Measurements from ENCODE around the gene EPHB2. TPM values are rescaled to one million over a fixed set of nuclear protein-coding genes. Genes with fewer than 3 reads are reported as not detected.
A peak's percentile ranks its signal among the peaks of the same experiment; 100 is the strongest.

The EPHB2 gene
- total and polyA plus RNA-seq, 2 of the 13 experiments (the other 11 are each of a cell fraction or from before 2014, with no cell fraction given), result 0.03 to 0.11 TPM

GRCh38 chr1:22815043-22815365 lies 104.4 kb downstream of the EPHB2 start (continued):
- no peak for TF ChIP-seq ZBTB49 (CRISPR knock-in tag; IDR thresholded peaks at IDR 0.05; ENCODE audit: borderline replicate concordance)

DNA sequence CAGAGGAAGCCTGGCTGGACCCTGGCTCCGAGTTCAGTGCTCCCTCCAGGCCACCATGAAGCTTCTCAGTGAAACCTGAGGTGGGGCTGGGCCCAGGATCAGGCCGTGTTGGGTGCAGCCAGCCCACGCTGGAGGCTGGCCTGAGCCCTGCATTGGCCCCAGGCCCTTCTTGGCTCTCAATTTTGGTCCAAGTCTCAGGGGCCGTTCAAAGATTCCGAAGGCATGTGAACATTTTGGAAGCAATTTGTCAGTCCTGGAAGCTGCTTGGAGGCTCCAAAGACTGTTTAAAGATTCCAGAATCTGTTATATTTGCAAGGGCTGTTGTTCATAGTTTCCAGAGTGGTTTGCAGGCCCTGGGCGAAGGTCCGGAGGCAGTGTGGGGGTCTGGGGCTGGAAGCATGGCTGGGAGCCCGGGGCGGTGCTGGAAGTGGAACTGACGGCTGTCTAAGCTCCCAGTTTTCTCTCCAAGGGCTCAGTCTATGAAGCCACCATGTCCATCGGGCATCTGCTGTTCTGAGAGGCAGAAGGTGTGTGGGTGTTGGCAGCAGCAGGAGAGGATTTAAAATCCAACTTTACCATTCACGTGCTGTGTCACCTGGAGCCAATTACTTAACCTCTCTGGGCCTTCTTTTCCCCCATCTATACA lies 104.9 kb downstream of the EPHB2 start:
- Histone ChIP-seq H3K4me1 (ENCODE audit: insufficient read depth, low read length) (0 out of 2 replicates have a peak, but pooled peaks cover 7% of the 10 kb centered on the region), H3K79me2 (ENCODE audit: insufficient read depth, low read length) (no peaks in the 10 kb centered on the region), H3K4me3 (replicated peaks in 1 of 3; ENCODE audit: insufficient read depth in 1 of 3, low read depth in 2 of 3, low read length in 3 of 3) (no peak overlapping the region), H4K20me1 (ENCODE audit: insufficient read depth, low read length) (no peaks in the 10 kb centered on the region), H3K9me3 (ENCODE audit: low read length) (no peaks in the 10 kb centered on the region), H2AFZ (ENCODE audit: low read length) (no peak overlapping the region), H3K36me3 (replicated peaks in 1 of 2; ENCODE audit: control insufficient read depth in 1 of 2, insufficient read depth in 2 of 2, low read length in 2 of 2) (no peaks in the 10 kb centered on the region), H3K27me3 (ENCODE audit: control insufficient read depth in 1 of 2, insufficient read depth in 2 of 2, low read length in 2 of 2) (no peaks in the 10 kb centered on the region; a peak in 1 of 5 replicates), H3K4me2 (ENCODE audit: low read depth, low read length) (no peak overlapping the region), H3K9ac (ENCODE audit: insufficient read depth, low read depth, low read length) (no peak overlapping the region), H3K27ac (ENCODE audit: extremely low read length, insufficient read depth, low read length) (no peak overlapping the region)
- WGBS (ENCODE audit: low lambda C conversion rate), result 0% methylated on average over 1 of the region's 12 CpGs
- no TSS peak for BruUV-seq (replicated peaks)
- ATAC-seq, result no peak
- FAIRE-seq, result no peak
- intact Hi-C loops (cut with micrococcal nuclease; ENCODE audit: unreplicated experiment) (no loop called here), in situ Hi-C loops (cut with HindIII; ENCODE audit: extremely low pct_ligation_motif_present, low pct_unique_long_range_greater_than_20kb) (no loop called here)
- CTCF ChIA-PET (ENCODE audit: low intra/inter-chr PET ratio, low total read pairs), result no interaction called here
- DNase-seq (ENCODE audit: low spot score), result no peak
- POLR2A ChIA-PET, result no interaction called here
- 0 out of 2 replicates have a peak, but pooled peaks have one; percentile 27 for TF ChIP-seq ZNF768 (CRISPR knock-in tag; IDR thresholded peaks at IDR 0.05)
- TF ChIP-seq ZC3H4 (CRISPR knock-in tag; IDR thresholded peaks at IDR 0.05; ENCODE audit: borderline replicate concordance), result no peak

Measured in HepG2 (cell line).